T-helper 22 cell (primary cell): ENCODE data around the gene PLVAP.

Experiments used
- DNase-seq: peaks from one replicate; pipeline ENCODE4 v3.0.0-alpha.2; 2020; ENCODE audit warnings: low read depth

Gene PLVAP

GRCh38 chr19:17333611-17334413, 43.3 kb downstream of the PLVAP start:
- peak; percentile 58 for DNase-seq

DNA sequence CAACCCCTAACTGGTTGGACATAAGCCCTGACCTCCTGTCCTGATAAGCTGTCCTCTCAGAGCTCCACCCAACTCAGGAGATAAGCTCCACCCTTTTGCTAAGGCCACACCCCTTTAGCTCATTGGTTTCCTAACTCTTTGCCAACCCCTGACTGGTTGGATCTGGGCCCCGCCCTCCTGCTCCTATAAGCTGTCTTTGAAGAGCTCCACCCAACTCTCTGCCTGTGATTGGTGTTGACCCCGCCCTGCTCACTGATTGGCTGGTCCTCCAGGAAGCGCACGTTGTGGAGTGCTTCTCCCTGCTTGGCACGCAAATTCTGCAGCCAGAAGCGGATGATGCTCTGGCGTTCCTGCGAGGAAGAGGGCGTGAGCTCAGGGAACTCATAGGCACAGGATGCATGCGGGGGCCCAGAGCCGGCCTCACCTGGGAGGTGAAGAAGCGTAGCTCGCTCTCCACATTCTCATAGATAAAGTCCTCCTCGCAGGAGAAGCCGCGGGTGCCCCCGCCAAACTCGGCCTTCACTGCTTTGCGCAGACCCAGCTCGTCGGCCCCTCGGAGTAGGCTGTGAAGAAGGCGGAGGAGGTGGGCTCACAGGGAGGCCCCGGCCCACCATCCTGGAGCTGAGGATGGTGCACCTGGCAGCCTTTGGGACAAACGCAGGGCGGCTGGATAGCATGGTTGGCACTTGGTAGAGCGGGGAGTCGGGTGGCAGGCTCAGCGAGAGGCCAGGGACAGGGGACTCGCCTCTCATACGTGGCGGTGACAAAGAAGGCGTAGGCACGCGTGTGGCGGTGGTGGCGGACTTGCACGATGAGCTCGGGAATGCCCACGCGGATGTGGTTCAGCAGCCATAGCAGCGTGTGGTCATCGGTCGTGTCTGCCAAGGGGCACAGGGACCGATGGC, 44.2 kb downstream of the PLVAP start:
- no peak for DNase-seq

DNA sequence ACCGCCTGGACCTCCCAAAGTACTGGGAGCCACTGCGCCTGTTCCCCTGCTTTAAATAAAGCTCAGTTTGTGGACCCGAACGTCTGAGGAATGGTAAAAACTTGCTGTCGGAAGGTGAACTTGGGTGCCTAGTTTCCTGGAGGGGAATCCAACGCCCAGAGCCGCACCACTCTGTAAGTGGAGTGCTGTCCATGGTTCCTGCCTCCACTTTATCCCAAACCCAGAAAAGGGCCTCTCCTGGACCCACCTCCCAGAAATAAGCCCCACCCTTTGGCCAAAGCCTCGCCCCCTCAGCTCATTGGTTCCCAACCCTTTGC, 44.8 kb downstream of the PLVAP start:
- DNase-seq = no peak

DNA sequence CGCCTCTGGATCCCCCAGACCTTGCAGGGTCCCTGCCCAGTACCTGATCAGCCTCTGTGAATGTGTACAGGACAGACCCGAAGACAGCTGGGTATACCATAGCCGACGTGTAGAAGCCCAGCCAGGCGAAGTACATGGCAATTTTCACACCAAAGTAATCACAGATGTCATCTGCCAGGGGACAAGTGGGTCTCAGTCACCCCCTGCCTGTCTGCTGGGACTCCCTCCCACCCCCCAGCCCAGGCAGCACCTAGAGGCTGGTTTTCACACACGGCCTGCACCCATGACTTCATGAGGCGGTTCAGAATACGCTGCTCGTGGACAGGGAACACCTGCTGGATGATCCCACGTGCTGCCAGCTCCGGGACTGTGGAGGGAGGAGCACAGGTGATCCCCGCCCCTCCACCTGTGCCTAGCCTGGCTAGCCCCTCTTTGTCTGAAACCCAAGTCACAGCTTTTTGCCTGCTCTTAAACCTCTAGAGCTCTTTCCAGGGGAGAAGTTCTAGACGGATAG, 46.0 kb downstream of the PLVAP start:
- no peak for DNase-seq

DNA sequence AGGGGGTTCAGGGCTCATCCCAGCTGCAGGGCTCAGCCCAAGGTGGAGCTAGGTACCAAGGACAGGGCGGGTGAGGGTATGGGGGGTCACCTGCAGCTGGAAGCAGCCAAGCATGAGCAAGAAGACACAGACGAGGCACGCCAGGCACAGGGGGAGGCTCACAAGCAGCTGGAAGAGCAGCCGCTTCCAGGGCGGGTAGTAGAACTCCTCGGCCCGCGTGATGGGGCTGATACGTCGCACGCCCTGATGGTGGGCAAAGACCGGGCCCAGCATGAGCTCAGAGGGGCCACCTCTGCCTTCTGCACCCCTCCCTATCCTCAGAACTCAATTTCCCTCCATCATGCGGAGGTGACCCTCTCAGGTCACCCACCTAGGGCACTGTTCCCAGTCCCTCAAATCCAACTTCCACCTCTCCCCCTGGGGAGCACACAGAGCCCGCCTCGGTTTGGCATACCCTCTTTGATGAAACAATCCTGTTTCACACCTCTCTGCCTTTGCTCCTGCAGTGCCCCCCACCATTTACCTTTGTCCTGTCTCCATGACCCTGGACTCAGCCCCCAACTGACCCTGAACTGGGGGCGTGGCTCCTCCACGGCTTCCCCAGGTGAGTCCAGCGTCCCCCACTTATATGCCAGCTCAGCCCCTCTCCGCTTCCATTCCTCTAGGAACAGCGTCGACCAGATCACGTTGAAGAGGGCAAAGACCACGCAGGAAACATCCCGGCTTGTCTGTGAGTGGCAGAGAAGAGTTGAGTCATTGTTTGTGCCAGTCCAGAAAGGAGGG, 46.7 kb downstream of the PLVAP start:
- DNase-seq = no peak

DNA sequence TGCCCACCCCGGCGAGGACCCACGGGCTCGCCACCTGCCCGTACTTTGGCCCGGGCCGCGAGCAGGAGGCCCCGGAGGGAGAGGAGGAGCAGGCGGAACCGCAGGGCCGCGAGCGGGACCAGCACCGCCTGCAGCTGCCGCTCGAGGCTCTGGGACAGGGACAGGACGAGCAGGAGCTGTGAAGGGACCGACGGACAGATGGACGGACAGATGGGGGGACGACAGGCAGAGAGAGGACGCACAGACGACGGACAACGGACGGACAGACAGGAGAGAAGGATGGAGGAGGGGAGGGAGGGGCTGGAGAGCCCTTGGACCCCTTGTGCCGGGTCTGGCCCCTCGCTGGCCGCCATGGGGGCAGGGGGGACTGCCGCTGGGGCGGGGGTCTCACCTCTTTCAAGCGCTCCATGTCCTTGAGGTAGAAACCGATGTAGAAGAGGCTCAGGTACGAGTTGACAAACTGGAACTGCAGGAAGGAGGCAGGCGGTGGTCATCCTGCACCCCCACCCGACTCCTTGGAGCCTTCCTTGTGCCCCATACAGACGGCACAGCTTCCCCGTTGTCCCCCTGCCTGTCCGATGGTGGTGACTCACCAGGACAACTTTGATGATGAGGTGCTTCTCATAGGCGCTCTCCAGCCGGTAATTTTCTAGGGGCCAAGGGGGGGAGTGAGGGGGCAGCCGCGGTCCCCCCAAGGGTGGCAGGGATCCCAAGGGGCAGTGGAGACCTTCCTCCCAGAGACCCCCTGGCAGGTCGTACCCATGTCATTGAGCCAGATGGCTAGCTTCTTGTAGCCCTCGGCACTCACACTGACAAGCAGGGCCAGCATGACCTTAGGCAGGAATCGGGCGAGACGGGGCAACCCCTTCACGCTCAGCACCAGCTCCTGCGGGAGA, 47.5 kb downstream of the PLVAP start:
- DNase-seq = no peak

DNA sequence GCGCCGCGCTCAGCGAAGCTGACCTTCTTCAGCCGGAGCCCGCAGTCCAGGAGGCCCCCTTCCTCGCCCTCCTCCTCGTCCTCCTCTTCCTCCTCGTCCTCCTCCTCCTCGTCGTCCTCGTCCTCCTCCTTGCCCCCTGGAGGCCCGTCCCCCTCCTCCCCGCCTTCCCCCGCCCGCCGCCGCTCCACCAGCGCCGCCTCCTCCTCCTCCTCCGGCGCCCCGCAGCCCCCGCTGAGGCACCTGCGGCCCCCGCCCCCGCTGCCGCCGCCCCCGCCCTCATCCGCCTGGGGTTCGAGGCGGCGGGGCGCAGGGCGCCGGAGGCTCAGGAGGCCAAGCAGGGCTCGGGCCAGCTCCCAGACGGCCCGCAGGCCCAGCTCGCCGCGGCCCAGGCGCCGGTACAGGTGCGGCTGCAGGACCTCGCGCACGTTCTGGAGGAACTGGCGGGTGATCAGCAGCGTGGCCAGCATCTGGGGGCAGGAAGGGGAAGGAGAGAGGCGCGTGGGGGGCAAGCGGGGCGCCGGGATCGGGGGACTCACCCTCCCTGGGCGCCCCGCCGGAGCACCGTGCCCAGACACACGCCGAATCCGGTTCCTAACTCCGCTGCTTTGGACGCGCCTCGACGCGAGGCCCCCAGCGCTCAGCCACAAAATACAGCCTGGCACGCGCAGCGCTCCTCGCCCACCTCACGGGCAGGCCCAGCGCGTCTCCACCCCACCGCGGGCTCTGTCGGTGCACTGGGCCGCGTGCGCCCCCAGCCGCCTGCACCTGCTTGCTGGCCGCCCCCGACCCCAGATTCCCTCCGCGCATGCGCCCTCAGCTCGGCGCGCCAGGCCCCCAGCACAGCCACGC, 48.4 kb downstream of the PLVAP start:
- no peak for DNase-seq

DNA sequence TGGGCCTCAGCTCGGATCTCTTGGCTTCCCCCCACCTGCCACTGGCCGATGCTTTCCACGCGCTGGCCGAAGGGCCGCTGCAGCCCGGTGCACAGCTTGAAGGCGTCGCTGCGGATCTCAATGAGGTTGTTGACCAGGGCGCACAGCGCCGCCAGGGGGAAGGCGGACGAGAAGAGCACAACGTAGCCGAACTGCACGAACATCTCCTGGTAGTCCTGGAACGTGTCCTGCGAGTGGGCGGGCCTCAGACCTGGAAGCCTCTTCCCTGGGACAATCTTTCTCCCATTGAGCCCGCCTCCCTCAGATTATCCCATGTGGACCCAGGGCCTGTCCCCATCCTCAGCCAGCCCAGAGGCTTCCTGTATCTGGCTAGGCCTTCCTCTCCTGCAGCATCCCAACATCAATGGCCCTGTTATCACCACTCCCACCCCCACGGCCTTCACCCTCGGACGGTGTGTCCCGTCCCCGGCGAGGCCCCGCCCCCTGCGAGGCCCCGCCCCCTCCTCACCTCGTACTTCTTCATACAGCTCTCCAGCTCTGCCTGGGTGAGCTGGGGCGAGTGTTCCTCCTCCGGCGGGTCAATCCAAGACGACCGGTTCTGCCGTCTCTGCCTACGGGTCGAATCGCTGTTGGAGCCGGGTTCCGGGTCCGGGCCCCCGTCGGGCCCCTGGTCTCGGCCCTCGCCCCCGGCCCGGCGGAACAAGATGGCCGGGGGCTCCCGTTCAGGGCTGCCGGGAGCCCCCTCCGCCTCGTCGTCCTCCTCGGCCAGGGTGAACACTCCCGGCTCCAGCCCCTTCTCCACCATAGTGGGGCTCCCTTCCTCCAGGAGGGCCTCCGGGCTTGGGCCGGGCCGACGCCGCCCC, 49.3 kb downstream of the PLVAP start:
- peak; percentile 46 for DNase-seq

DNA sequence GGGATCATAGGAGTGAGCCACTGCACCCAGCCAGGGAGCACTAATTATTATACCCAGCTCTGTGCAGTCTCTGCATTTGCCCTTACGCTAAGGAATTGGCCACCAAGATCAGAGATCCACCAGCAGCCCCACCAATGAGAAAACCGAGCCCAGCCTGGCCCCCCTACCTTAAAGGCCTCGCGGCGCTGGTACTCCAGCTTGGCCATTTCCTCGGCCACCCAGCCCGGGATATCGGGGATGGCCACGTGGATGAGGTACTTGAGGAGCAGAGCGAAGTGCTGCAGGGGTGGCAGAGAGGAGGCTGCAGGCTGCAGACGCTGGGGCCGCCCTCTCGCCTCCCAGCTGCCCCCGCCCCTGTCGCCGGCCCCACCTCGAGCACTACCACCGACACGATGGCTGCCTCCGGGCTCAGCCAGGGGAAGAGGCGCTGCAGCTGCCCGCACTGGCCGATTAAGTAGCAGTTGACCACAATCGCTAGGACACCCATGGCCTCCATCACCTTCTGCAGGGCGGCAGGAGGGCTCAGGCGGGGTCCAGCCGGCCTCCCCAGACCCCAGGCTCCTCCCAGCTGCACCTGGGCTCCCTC, 50.0 kb downstream of the PLVAP start:
- DNase-seq = no peak

DNA sequence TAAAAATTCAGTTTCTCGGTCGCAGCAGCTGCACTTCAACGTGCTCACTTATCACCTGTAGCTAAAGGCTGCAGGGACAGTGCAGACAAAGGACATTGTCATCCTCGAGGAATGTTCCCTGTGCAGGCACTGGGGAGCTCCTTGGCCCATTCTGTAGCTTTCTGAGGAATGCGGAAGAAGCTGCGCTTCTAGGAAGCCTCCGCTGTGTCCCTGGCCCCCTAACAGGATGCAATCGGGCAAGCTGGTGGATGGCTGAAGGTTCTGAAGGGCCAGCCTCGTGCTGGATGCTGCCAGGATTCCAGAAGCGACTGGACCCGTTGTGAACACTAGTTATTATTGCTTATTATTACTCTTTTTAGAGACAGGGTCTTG, 50.6 kb downstream of the PLVAP start:
- no peak for DNase-seq

GRCh38 chr19:17325881-17326594, 51.1 kb downstream of the PLVAP start:
- no peak for DNase-seq

- no peak for DNase-seq
Observed at GRCh38 chr19:17325133-17325532, 52.0 kb downstream of the PLVAP start.

DNA sequence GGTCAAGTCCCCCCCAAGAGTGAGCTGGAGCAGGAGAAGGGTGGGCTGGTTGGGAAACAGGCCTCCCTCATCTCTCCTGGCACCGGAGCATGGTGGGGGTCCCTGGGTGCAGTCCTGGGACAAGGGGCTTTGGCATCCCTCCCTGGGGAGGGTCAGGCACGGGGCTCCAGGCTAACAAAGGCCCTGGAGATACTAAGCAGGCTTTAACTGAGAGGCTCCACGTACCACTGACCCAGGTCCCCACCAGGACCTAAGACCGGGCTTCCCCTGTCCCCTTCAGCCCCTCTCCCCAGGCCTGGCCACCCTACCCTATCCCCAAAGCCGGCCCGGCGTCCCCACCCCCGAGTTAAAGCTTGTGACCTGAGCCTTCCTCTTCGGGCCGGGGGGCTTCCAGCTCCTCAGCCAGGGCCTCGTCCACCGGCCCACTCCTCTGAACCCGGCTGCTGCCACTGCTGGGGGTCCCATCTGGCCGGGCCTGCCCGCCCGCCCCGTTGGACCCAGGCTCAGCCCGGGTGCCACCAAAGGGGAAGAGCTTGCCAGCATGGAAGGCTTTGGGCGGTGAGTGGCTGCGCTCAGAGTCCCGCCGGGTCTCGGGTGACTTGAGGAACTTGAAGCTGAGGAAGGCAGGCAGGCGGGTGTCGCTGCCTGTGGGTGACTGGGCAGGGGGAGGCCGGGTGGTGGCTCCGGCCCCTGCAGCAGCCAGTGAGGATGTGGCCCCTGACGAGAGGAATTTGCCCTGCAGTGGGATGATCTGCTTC, 52.6 kb downstream of the PLVAP start:
- no peak for DNase-seq

DNA sequence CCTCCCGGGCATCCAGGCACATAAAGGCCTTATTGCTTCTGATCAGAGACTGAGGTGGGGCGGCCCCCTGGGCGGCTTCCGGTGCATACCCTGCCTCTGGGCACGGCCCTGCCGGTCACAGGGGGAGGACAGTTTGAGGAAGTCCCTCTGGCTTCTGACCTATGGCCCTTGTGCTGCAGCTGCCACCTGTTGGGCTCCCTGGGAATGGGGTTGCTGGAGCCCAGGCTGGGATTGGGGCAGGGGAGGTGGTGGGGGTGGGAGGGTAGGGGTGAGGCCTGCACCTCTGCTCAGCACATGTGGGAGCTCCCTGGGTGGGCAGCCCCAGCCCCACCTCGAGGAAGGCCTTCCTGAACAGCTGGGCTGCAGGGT, 53.2 kb downstream of the PLVAP start:
- no peak for DNase-seq

DNA sequence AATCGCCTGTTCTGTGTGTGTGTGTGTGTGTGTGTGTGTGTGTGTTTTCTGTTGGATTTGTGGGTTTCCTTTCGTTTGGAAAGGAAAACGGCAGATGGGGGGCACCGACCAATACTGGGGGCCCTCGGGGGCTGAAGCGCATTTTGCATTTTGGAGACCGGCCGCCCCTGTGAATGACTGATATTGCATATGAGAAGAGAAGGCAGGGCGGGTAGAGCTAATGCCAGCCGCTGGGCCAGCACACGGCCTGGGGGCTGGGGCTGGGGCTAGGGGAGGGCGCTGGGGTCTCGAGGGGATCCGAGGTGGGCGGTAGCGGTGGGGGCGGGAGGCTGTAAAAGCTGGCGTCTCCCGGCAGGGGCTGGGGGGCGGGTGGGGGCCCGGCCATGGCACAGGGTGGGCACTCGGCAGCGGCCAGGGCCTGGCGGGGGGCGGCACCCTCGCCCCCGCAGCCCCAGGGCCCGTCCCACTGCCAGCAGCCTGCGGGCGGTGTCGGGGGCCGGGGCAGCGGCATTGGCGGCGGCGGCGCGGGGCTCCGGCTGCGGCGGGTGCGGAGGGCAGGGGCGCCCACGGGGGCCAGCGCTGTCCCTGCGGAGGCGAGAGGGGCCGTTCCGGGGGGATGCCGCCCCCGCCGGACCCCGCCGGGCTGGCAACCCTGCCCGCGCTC, 53.7 kb downstream of the PLVAP start:
- no peak for DNase-seq

DNA sequence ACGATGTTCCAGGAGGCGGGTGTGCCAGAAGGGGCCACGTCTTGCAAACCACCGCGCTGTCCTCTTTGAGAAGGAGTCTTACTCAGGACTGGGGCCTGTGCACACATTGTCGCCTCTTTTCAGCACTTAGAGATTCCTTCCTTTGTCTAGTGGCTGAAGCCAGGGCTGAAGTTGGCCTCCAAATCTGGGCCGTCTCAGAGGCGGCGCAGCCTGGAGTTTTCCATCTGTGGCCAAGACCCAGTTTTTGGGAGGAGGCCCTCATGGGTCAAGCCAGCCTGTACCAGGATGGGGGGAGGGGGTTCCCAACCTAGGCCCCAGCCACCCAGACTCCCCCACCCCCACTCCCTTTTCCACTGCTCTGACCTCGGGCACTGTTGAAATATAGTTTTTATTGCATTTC, 54.3 kb downstream of the PLVAP start:
- DNase-seq = no peak
